BLaER1 (cell line): ENCODE measurements around the gene SCUBE1.

Source experiments
- H3K27ac ChIP-seq: shearing (Covaris generic); formaldehyde crosslinking; 2 replicates; pipeline ENCODE4 v1.8.1; 2022
- H3K27me3 ChIP-seq: shearing (Covaris generic); formaldehyde crosslinking; 2 replicates; pipeline ENCODE4 v1.8.1; 2022
- H3K36me3 ChIP-seq: shearing (Covaris generic); formaldehyde crosslinking; 2 replicates; pipeline ENCODE4 v1.8.1; 2022
- H3K4me1 ChIP-seq: shearing (Covaris generic); formaldehyde crosslinking; 2 replicates; pipeline ENCODE4 v1.8.1; 2022
- H3K4me2 ChIP-seq: shearing (Covaris generic); formaldehyde crosslinking; 2 replicates; pipeline ENCODE4 v1.8.1; 2022
- H3K4me3 ChIP-seq: shearing (Covaris generic); formaldehyde crosslinking; 2 replicates; pipeline ENCODE4 v1.8.1; 2022
- H3K9ac ChIP-seq: shearing (Covaris generic); formaldehyde crosslinking; 2 replicates; pipeline ENCODE4 v1.8.1; 2022
- H3K9me3 ChIP-seq: shearing (Covaris generic); formaldehyde crosslinking; 2 replicates; pipeline ENCODE4 v1.8.1; 2022
- H4K20me1 ChIP-seq: shearing (Covaris generic); formaldehyde crosslinking; 2 replicates; pipeline ENCODE4 v1.8.1; 2022
- Cebpa-rat ChIP-seq: shearing (Covaris generic); IDR thresholded peaks from 2 replicates; pipeline ENCODE4 v1.8.1; 2022

Gene SCUBE1

GRCh38 chr22:43153899-43154298 is 189.3 kb downstream of the SCUBE1 start:
- peak overlapping the region; percentile 82 for H3K4me2 ChIP-seq
- peaks cover 73% of the 10 kb centered on the region for H3K4me1 ChIP-seq
- H4K20me1 ChIP-seq, result peaks cover 45% of the 10 kb centered on the region
- H3K9ac ChIP-seq, result peak overlapping the region; percentile 64
- H3K27me3 ChIP-seq, result no peaks in the 10 kb centered on the region
- TF ChIP-seq Cebpa-rat, result no peak
- H3K27ac ChIP-seq, result peak overlapping the region; percentile 67
- H3K36me3 ChIP-seq, result peaks cover 21% of the 10 kb centered on the region
- H3K4me3 ChIP-seq, result peak overlapping the region; percentile 56
- H3K9me3 ChIP-seq, result no peaks in the 10 kb centered on the region

GRCh38 chr22:43152357-43153071 is 190.7 kb downstream of the SCUBE1 start:
- H3K36me3 ChIP-seq, result peaks cover 14% of the 10 kb centered on the region; the same call in 1 of the 2 replicates
- peaks cover 31% of the 10 kb centered on the region for H4K20me1 ChIP-seq
- H3K9ac ChIP-seq, result peak overlapping the region; percentile 89
- H3K4me2 ChIP-seq, result peak overlapping the region; percentile 99
- peak overlapping the region; percentile 97 for H3K4me3 ChIP-seq
- no peak for TF ChIP-seq Cebpa-rat
- H3K4me1 ChIP-seq, result peaks cover 73% of the 10 kb centered on the region
- no peaks in the 10 kb centered on the region for H3K9me3 ChIP-seq
- H3K27me3 ChIP-seq, result no peaks in the 10 kb centered on the region
- peak overlapping the region; percentile 91 for H3K27ac ChIP-seq

GRCh38 chr22:43152003-43152356 is 191.2 kb downstream of the SCUBE1 start:
- Histone ChIP-seq H3K4me3 (peak overlapping the region; percentile 97), H3K27ac (peak overlapping the region; percentile 91), H3K4me1 (peaks cover 73% of the 10 kb centered on the region), H3K9ac (peak overlapping the region; percentile 89), H3K9me3 (no peaks in the 10 kb centered on the region), H3K27me3 (no peaks in the 10 kb centered on the region), H3K4me2 (peak overlapping the region; percentile 99), H4K20me1 (peaks cover 27% of the 10 kb centered on the region), H3K36me3 (peaks cover 14% of the 10 kb centered on the region; the same call in 1 of the 2 replicates)
- TF ChIP-seq Cebpa-rat, result no peak

GRCh38 chr22:43151251-43152002 is 191.7 kb downstream of the SCUBE1 start, which contains the start of gene TSPO:
Gene TSPO, plus strand, starts transcription at chr22:43151559. Its CDS starts 7,680 bp downstream, at chr22:43159239.
- Histone ChIP-seq H3K27me3 (no peaks in the 10 kb centered on the region), H3K9me3 (no peaks in the 10 kb centered on the region), H3K27ac (peak within 1 kb of the TSS; percentile 91), H3K4me1 (peaks cover 73% of the 10 kb centered on the region), H4K20me1 (peaks cover 21% of the 10 kb centered on the region), H3K4me2 (peak within 1 kb of the TSS; percentile 99), H3K9ac (peak within 1 kb of the TSS; percentile 89), H3K4me3 (peak within 1 kb of the TSS; percentile 97), H3K36me3 (peaks cover 9% of the 10 kb centered on the region; the same call in 1 of the 2 replicates)
- TF ChIP-seq Cebpa-rat, result no peak

- peak overlapping the region; percentile 97 for H3K4me3 ChIP-seq
- TF ChIP-seq Cebpa-rat, result no peak
- H3K27ac ChIP-seq, result peak overlapping the region; percentile 64; the same call in 1 of the 2 replicates
- no peaks in the 10 kb centered on the region for H3K27me3 ChIP-seq
- H3K9ac ChIP-seq, result peak overlapping the region; percentile 50; the same call in 1 of the 2 replicates
- H3K36me3 ChIP-seq, result peaks cover 4% of the 10 kb centered on the region; the same call in 1 of the 2 replicates
- H4K20me1 ChIP-seq, result peaks cover 15% of the 10 kb centered on the region
- H3K4me2 ChIP-seq, result peak overlapping the region; percentile 99
- H3K9me3 ChIP-seq, result no peaks in the 10 kb centered on the region
- H3K4me1 ChIP-seq, result peaks cover 73% of the 10 kb centered on the region
These were observed 192.4 kb downstream of the SCUBE1 start for GRCh38 chr22:43150731-43151206.

GRCh38 chr22:43148581-43148980 is 194.6 kb downstream of the SCUBE1 start:
- TF ChIP-seq Cebpa-rat, result no peak
- H3K4me3 ChIP-seq, result no peak overlapping the region
- H3K27ac ChIP-seq, result peak overlapping the region; percentile 42; the same call in 1 of the 2 replicates
- no peaks in the 10 kb centered on the region for H4K20me1 ChIP-seq
- no peaks in the 10 kb centered on the region for H3K27me3 ChIP-seq
- peak overlapping the region; percentile 88 for H3K4me2 ChIP-seq
- no peaks in the 10 kb centered on the region for H3K36me3 ChIP-seq
- no peak overlapping the region; the same call in 1 of the 2 replicates for H3K9ac ChIP-seq
- H3K4me1 ChIP-seq, result peaks cover 61% of the 10 kb centered on the region
- H3K9me3 ChIP-seq, result no peaks in the 10 kb centered on the region

- Histone ChIP-seq H3K27ac (peak overlapping the region; percentile 80), H3K9ac (peak overlapping the region; percentile 73), H3K9me3 (no peaks in the 10 kb centered on the region), H3K4me1 (peaks cover 62% of the 10 kb centered on the region), H3K36me3 (no peaks in the 10 kb centered on the region), H3K4me3 (peak overlapping the region; percentile 51), H3K27me3 (no peaks in the 10 kb centered on the region), H3K4me2 (peak overlapping the region; percentile 88), H4K20me1 (no peaks in the 10 kb centered on the region)
- no peak for TF ChIP-seq Cebpa-rat
These were observed 195.4 kb downstream of the SCUBE1 start for GRCh38 chr22:43147821-43148220.
